ENCODE results near the gene SLC25A26. TPM values are rescaled to one million over a fixed set of nuclear protein-coding genes. Genes with fewer than 3 reads are reported as not detected.

The SLC25A26 gene
- total and polyA plus RNA-seq, 3 experiments from 2014 or later = 18.9 to 38.4 (median 22.5) TPM

- Mint-ChIP-seq H3K27me3 (no peaks in the 10 kb centered on the region), H3K4me1 (peaks cover 6 to 8% (median 7%) of the 10 kb centered on the region in 3 donors), H3K27ac (peak overlapping the region in 4 of 8 donors; percentile 14 to 32 (median 21)), H3K4me3 (no peak overlapping the region), H3K36me3 (peaks cover 4 to 57% (median 18%) of the 10 kb centered on the region in 3 donors), H3K9me3 (no peaks in the 10 kb centered on the region)
- POLR2A ChIA-PET = no interaction called here
- Histone ChIP-seq H3K4me1 (ENCODE audit: insufficient read depth, low read length) (no peaks in the 10 kb centered on the region), H3K27ac (ENCODE audit: low read depth, low read length) (no peak overlapping the region), H3K27me3 (ENCODE audit: insufficient read depth, low read length, poor library complexity, severe bottlenecking) (no peaks in the 10 kb centered on the region), H3K9me3 (ENCODE audit: low read length) (no peaks in the 10 kb centered on the region), H3K4me3 (ENCODE audit: low read length) (no peak overlapping the region), H3K36me3 (ENCODE audit: insufficient read depth, low read length) (no peaks in the 10 kb centered on the region)
- CTCF ChIA-PET = interaction anchor here (1.2 to 2.3 kb wide), 3 partner anchors 8 to 147 kb away, joined by 3 to 10 read pairs (median 5); no protein-coding TSS in a partner anchor
- DNase-seq = no peak
Observed at GRCh38 chr3:66261355-66261754, 40.6 kb downstream of the SLC25A26 start.

- ChIA-PET POLR2A (no interaction called here), CTCF (no interaction called here)
- Mint-ChIP-seq H3K9me3 (no peaks in the 10 kb centered on the region), H3K4me1 (peaks cover 0 to 4% (median 2%) of the 10 kb centered on the region in 3 donors), H3K36me3 (peaks cover 4 to 58% (median 17%) of the 10 kb centered on the region in 3 donors), H3K27ac (no peak overlapping the region), H3K27me3 (no peaks in the 10 kb centered on the region), H3K4me3 (no peak overlapping the region)
- Histone ChIP-seq H3K4me1 (ENCODE audit: insufficient read depth, low read length) (no peaks in the 10 kb centered on the region), H3K36me3 (ENCODE audit: insufficient read depth, low read length) (no peaks in the 10 kb centered on the region), H3K27me3 (ENCODE audit: insufficient read depth, low read length, poor library complexity, severe bottlenecking) (no peaks in the 10 kb centered on the region), H3K4me3 (ENCODE audit: low read length) (no peak overlapping the region), H3K9me3 (ENCODE audit: low read length) (no peaks in the 10 kb centered on the region), H3K27ac (ENCODE audit: low read depth, low read length) (no peak overlapping the region)
- DNase-seq = no peak
Observed at GRCh38 chr3:66265649-66266048, 44.8 kb downstream of the SLC25A26 start.

GRCh38 chr3:66266551-66266950 lies 45.8 kb downstream of the SLC25A26 start:
- no peaks in the 10 kb centered on the region for H3K27me3 ChIP-seq (ENCODE audit: insufficient read depth, low read length, poor library complexity, severe bottlenecking)
- no peak for DNase-seq
- H3K36me3 ChIP-seq (ENCODE audit: insufficient read depth, low read length) = no peaks in the 10 kb centered on the region
- H3K9me3 ChIP-seq (ENCODE audit: low read length) = no peaks in the 10 kb centered on the region
- Mint-ChIP-seq H3K27ac (peak overlapping the region in 1 of 8 donors; percentile 0), H3K4me1 (peaks cover 0 to 2% (median under 1%) of the 10 kb centered on the region in 3 donors), H3K4me3 (no peak overlapping the region), H3K9me3 (no peaks in the 10 kb centered on the region), H3K36me3 (peaks cover 4 to 55% (median 17%) of the 10 kb centered on the region in 3 donors), H3K27me3 (no peaks in the 10 kb centered on the region)
- CTCF ChIA-PET = no interaction called here
- no peak overlapping the region for H3K4me3 ChIP-seq (ENCODE audit: low read length)
- POLR2A ChIA-PET = no interaction called here
- H3K4me1 ChIP-seq (ENCODE audit: insufficient read depth, low read length) = no peaks in the 10 kb centered on the region
- H3K27ac ChIP-seq (ENCODE audit: low read depth, low read length) = no peak overlapping the region

GRCh38 chr3:66267031-66267430 lies 46.2 kb downstream of the SLC25A26 start:
- no peaks in the 10 kb centered on the region for H3K27me3 ChIP-seq (ENCODE audit: insufficient read depth, low read length, poor library complexity, severe bottlenecking)
- H3K36me3 ChIP-seq (ENCODE audit: insufficient read depth, low read length) = no peaks in the 10 kb centered on the region
- H3K27ac ChIP-seq (ENCODE audit: low read depth, low read length) = no peak overlapping the region
- no peak overlapping the region for H3K4me3 Mint-ChIP-seq
- no peaks in the 10 kb centered on the region for H3K9me3 ChIP-seq (ENCODE audit: low read length)
- H3K36me3 Mint-ChIP-seq = peaks cover 4 to 54% (median 17%) of the 10 kb centered on the region in 3 donors
- H3K27me3 Mint-ChIP-seq = no peaks in the 10 kb centered on the region
- no peak overlapping the region for H3K4me3 ChIP-seq (ENCODE audit: low read length)
- H3K9me3 Mint-ChIP-seq = no peaks in the 10 kb centered on the region
- no peak for DNase-seq
- H3K4me1 ChIP-seq (ENCODE audit: insufficient read depth, low read length) = no peaks in the 10 kb centered on the region
- peaks cover 0 to 2% (median 0%) of the 10 kb centered on the region in 3 donors for H3K4me1 Mint-ChIP-seq
- POLR2A ChIA-PET = no interaction called here
- peak overlapping the region in 2 of 8 donors; percentile 12 to 48 for H3K27ac Mint-ChIP-seq
- CTCF ChIA-PET = interaction anchor here (1.5 kb wide), 1 partner anchor 555 kb away, joined by 4 read pairs; no protein-coding TSS in a partner anchor

GRCh38 chr3:66267906-66268305 lies 47.1 kb downstream of the SLC25A26 start:
- no peaks in the 10 kb centered on the region for H3K27me3 Mint-ChIP-seq
- peaks cover 4 to 56% (median 17%) of the 10 kb centered on the region in 3 donors for H3K36me3 Mint-ChIP-seq
- CTCF ChIA-PET = interaction anchor here (1.5 kb wide), 1 partner anchor 554 kb away, joined by 4 read pairs; no protein-coding TSS in a partner anchor

GRCh38 chr3:66268864-66269263 lies 48.1 kb downstream of the SLC25A26 start:
- H3K4me1 Mint-ChIP-seq = peaks cover 0 to 2% (median 0%) of the 10 kb centered on the region in 3 donors
- no peak overlapping the region for H3K27ac ChIP-seq (ENCODE audit: low read depth, low read length)
- H3K9me3 Mint-ChIP-seq = no peaks in the 10 kb centered on the region
- ChIA-PET CTCF (no interaction called here), POLR2A (no interaction called here)
- H3K4me3 ChIP-seq (ENCODE audit: low read length) = no peak overlapping the region
- no peaks in the 10 kb centered on the region for H3K9me3 ChIP-seq (ENCODE audit: low read length)
- no peaks in the 10 kb centered on the region for H3K4me1 ChIP-seq (ENCODE audit: insufficient read depth, low read length)
- no peak overlapping the region for H3K27ac Mint-ChIP-seq
- no peak overlapping the region for H3K4me3 Mint-ChIP-seq
- H3K27me3 ChIP-seq (ENCODE audit: insufficient read depth, low read length, poor library complexity, severe bottlenecking) = no peaks in the 10 kb centered on the region
- H3K27me3 Mint-ChIP-seq = no peaks in the 10 kb centered on the region
- no peaks in the 10 kb centered on the region for H3K36me3 ChIP-seq (ENCODE audit: insufficient read depth, low read length)
- peaks cover 0 to 54% (median 20%) of the 10 kb centered on the region in 3 donors for H3K36me3 Mint-ChIP-seq
- DNase-seq = no peak

More at GRCh38 chr3:66267906-66268305, 47.1 kb downstream of the SLC25A26 start:
- H3K27ac ChIP-seq (ENCODE audit: low read depth, low read length) = no peak overlapping the region
- H3K4me1 ChIP-seq (ENCODE audit: insufficient read depth, low read length) = no peaks in the 10 kb centered on the region
- Mint-ChIP-seq H3K4me3 (no peak overlapping the region), H3K4me1 (peaks cover 0 to 2% (median 0%) of the 10 kb centered on the region in 3 donors), H3K9me3 (no peaks in the 10 kb centered on the region), H3K27ac (no peak overlapping the region)
- no peaks in the 10 kb centered on the region for H3K36me3 ChIP-seq (ENCODE audit: insufficient read depth, low read length)
- H3K4me3 ChIP-seq (ENCODE audit: low read length) = no peak overlapping the region
- no peaks in the 10 kb centered on the region for H3K27me3 ChIP-seq (ENCODE audit: insufficient read depth, low read length, poor library complexity, severe bottlenecking)
- POLR2A ChIA-PET = no interaction called here
- no peaks in the 10 kb centered on the region for H3K9me3 ChIP-seq (ENCODE audit: low read length)
- DNase-seq = no peak

GRCh38 chr3:66269411-66269810 lies 48.6 kb downstream of the SLC25A26 start:
- CTCF ChIA-PET = no interaction called here
- H3K27me3 Mint-ChIP-seq = no peaks in the 10 kb centered on the region
- H3K4me3 ChIP-seq (ENCODE audit: low read length) = no peak overlapping the region
- H3K27ac Mint-ChIP-seq = no peak overlapping the region
- H3K4me1 ChIP-seq (ENCODE audit: insufficient read depth, low read length) = no peaks in the 10 kb centered on the region
- no peaks in the 10 kb centered on the region for H3K9me3 Mint-ChIP-seq
- POLR2A ChIA-PET = no interaction called here
- peaks cover 0 to 2% (median 0%) of the 10 kb centered on the region in 3 donors for H3K4me1 Mint-ChIP-seq
- H3K4me3 Mint-ChIP-seq = no peak overlapping the region
- no peak overlapping the region for H3K27ac ChIP-seq (ENCODE audit: low read depth, low read length)
- no peaks in the 10 kb centered on the region for H3K27me3 ChIP-seq (ENCODE audit: insufficient read depth, low read length, poor library complexity, severe bottlenecking)
- H3K9me3 ChIP-seq (ENCODE audit: low read length) = no peaks in the 10 kb centered on the region
- H3K36me3 Mint-ChIP-seq = peaks cover 0 to 50% (median 20%) of the 10 kb centered on the region in 3 donors
- DNase-seq = no peak
- no peaks in the 10 kb centered on the region for H3K36me3 ChIP-seq (ENCODE audit: insufficient read depth, low read length)

- ChIA-PET CTCF (interaction anchor here (1.2 to 1.4 kb wide), 2 partner anchors 138 to 552 kb away, joined by 3 to 5 read pairs; no protein-coding TSS in a partner anchor), POLR2A (no interaction called here)
- H3K4me1 Mint-ChIP-seq = peaks cover 0 to 2% (median 0%) of the 10 kb centered on the region in 3 donors
- H3K9me3 Mint-ChIP-seq = peaks cover 0 to under 1% (median 0%) of the 10 kb centered on the region in 5 donors
- Histone ChIP-seq H3K4me3 (ENCODE audit: low read length) (no peak overlapping the region), H3K36me3 (ENCODE audit: insufficient read depth, low read length) (no peaks in the 10 kb centered on the region), H3K4me1 (ENCODE audit: insufficient read depth, low read length) (no peaks in the 10 kb centered on the region), H3K27ac (ENCODE audit: low read depth, low read length) (no peak overlapping the region), H3K9me3 (ENCODE audit: low read length) (no peaks in the 10 kb centered on the region), H3K27me3 (ENCODE audit: insufficient read depth, low read length, poor library complexity, severe bottlenecking) (no peaks in the 10 kb centered on the region)
- no peaks in the 10 kb centered on the region for H3K27me3 Mint-ChIP-seq
- H3K4me3 Mint-ChIP-seq = no peak overlapping the region
- H3K27ac Mint-ChIP-seq = no peak overlapping the region
- DNase-seq = no peak
- peaks cover 0 to 44% (median 20%) of the 10 kb centered on the region in 3 donors for H3K36me3 Mint-ChIP-seq
Observed at GRCh38 chr3:66270288-66270687, 49.5 kb downstream of the SLC25A26 start.
